HEK293 (cell line): ENCODE results near the gene ASCC2.
A peak's percentile ranks its signal among the peaks of the same experiment; 100 is the strongest.

Source experiments
- CTCF ChIA-PET: fragments of 350-600 bp; formaldehyde crosslinking; extraction: SDS; loops from one replicate; lab custom pipeline; 2021; ENCODE audit warnings: antibody characterized with exemption; lab: Yijun Ruan, JAX
- POLR2A ChIA-PET: fragments of 300-600 bp; formaldehyde crosslinking; extraction: SDS; loops from one replicate; lab custom pipeline; 2020; ENCODE audit warnings: antibody characterized with exemption, inconsistent platforms; lab: Yijun Ruan, JAX
- H3K27ac ChIP-seq: fragments of 200-500 bp; sonication (Bioruptor generic); 2 replicates; pipeline ENCODE4 v1.5.1; 2014; ENCODE audit warnings: low read depth, low read length, control low read depth, inconsistent platforms; ENCODE audit errors: extremely low read depth
- H3K36me3 ChIP-seq, 2 experiments: fragments of 200-500 bp in 1 of 2; sonication (Bioruptor generic) in 1 of 2; 1 replicate in 1 of 2; 2 replicates in 1 of 2; pipeline ENCODE4 v1.5.1; 2014 to 2017; ENCODE audit warnings: inconsistent platforms in 2 of 2, low read length in 2 of 2; ENCODE audit not compliant: control insufficient read depth in 2 of 2, insufficient read depth in 1 of 2
- H3K4me1 ChIP-seq: fragments of 200-500 bp; sonication (Bioruptor generic); 2 replicates; pipeline ENCODE4 v1.5.1; 2014; ENCODE audit warnings: mild to moderate bottlenecking, low read length, inconsistent platforms; ENCODE audit not compliant: control insufficient read depth, insufficient read depth
- H3K4me3 ChIP-seq: 2 replicates; pipeline ENCODE4 v1.5.1; 2011; ENCODE audit warnings: low read depth, mild to moderate bottlenecking, control low read depth, low read length, moderate library complexity
- H3K9me3 ChIP-seq: fragments of 200-500 bp; sonication (Bioruptor generic); 2 replicates; pipeline ENCODE4 v1.5.1; 2014; ENCODE audit warnings: low read depth, low read length, inconsistent platforms; ENCODE audit not compliant: control insufficient read depth, insufficient read depth
- BCL11B ChIP-seq: fragments of 450-650 bp; formaldehyde crosslinking; IDR thresholded peaks from 2 replicates; pipeline ENCODE4 v1.5.1; 2016; ENCODE audit warnings: low read depth, missing biosample characterization, missing genetic modification characterization
- EGR2 ChIP-seq: fragments of 450-650 bp; formaldehyde crosslinking; IDR thresholded peaks from 2 replicates; pipeline ENCODE4 v1.5.1; 2016; ENCODE audit warnings: low read depth, missing biosample characterization, missing genetic modification characterization
- GFI1B ChIP-seq: fragments of 450-650 bp; formaldehyde crosslinking; IDR thresholded peaks from 2 replicates; pipeline ENCODE4 v1.5.1; 2016; ENCODE audit warnings: missing biosample characterization, missing genetic modification characterization
- GLIS2 ChIP-seq: fragments of 450-650 bp; formaldehyde crosslinking; IDR thresholded peaks from 2 replicates; pipeline ENCODE4 v1.5.1; 2016; ENCODE audit warnings: missing biosample characterization, missing genetic modification characterization
- OSR2 ChIP-seq: fragments of 450-650 bp; formaldehyde crosslinking; IDR thresholded peaks from 2 replicates; pipeline ENCODE4 v1.5.1; 2016; ENCODE audit warnings: missing biosample characterization, missing genetic modification characterization
- SETDB1 ChIP-seq: IDR thresholded peaks from one replicate; pipeline ENCODE4 v1.6.1; 2017; ENCODE audit warnings: mild to moderate bottlenecking, low read length, moderate library complexity, mixed read lengths; ENCODE audit not compliant: insufficient read length
- ZBTB44 ChIP-seq: fragments of 450-650 bp; IDR thresholded peaks from 2 replicates; pipeline ENCODE4 v1.5.1; 2018; ENCODE audit warnings: missing biosample characterization, mild to moderate bottlenecking, missing genetic modification characterization
- ZBTB8A ChIP-seq: fragments of 450-650 bp; formaldehyde crosslinking; IDR thresholded peaks from 2 replicates; pipeline ENCODE4 v1.5.1; 2016; ENCODE audit warnings: missing biosample characterization, missing genetic modification characterization
- ZNF274 ChIP-seq, 2 experiments: fragments of 200-500 bp in 1 of 2; fragments of 450-650 bp in 1 of 2; sonication (Bioruptor generic) in 1 of 2; formaldehyde crosslinking in 1 of 2; IDR thresholded peaks; 2 replicates each; pipeline versions ENCODE4 v1.5.1 to v1.6.1; 2014 to 2016; ENCODE audit warnings: borderline replicate concordance in 1 of 2, inconsistent platforms in 1 of 2, low read length in 1 of 2, missing biosample characterization in 1 of 2, missing genetic modification characterization in 1 of 2
- ZNF324 ChIP-seq: fragments of 450-650 bp; formaldehyde crosslinking; IDR thresholded peaks from 2 replicates; pipeline ENCODE4 v1.5.1; 2016; ENCODE audit warnings: missing biosample characterization, missing genetic modification characterization
- ZNF416 ChIP-seq: fragments of 450-650 bp; formaldehyde crosslinking; IDR thresholded peaks from 2 replicates; pipeline ENCODE4 v1.5.1; 2016; ENCODE audit warnings: missing biosample characterization, missing genetic modification characterization
- ZNF449 ChIP-seq: fragments of 450-650 bp; formaldehyde crosslinking; IDR thresholded peaks from 2 replicates; pipeline ENCODE4 v1.5.1; 2017; ENCODE audit warnings: missing biosample characterization, mild to moderate bottlenecking, missing genetic modification characterization, moderate library complexity
- ZNF548 ChIP-seq: fragments of 450-650 bp; formaldehyde crosslinking; IDR thresholded peaks from 2 replicates; pipeline ENCODE4 v1.5.1; 2016; ENCODE audit warnings: missing biosample characterization, missing genetic modification characterization
- ZNF626 ChIP-seq: fragments of 450-650 bp; sonication (Bioruptor Pico); formaldehyde crosslinking; IDR thresholded peaks from 2 replicates; pipeline ENCODE4 v1.5.1; 2018; ENCODE audit warnings: missing biosample characterization, missing genetic modification characterization, inconsistent platforms
- ZNF645 ChIP-seq: fragments of 450-650 bp; formaldehyde crosslinking; IDR thresholded peaks from 2 replicates; pipeline ENCODE4; 2016; ENCODE audit warnings: missing biosample characterization, missing genetic modification characterization
- ZNF768 ChIP-seq: fragments of 450-650 bp; formaldehyde crosslinking; IDR thresholded peaks from 2 replicates; pipeline ENCODE4 v1.5.1; 2018; ENCODE audit warnings: missing biosample characterization, mild to moderate bottlenecking, missing genetic modification characterization
- ZNF785 ChIP-seq: fragments of 450-650 bp; formaldehyde crosslinking; IDR thresholded peaks from 2 replicates; pipeline ENCODE4 v1.5.1; 2016; ENCODE audit warnings: missing biosample characterization, missing genetic modification characterization
- ZNF791 ChIP-seq: fragments of 450-650 bp; formaldehyde crosslinking; IDR thresholded peaks from 2 replicates; pipeline ENCODE4 v1.5.1; 2016; ENCODE audit warnings: missing biosample characterization, missing genetic modification characterization

ASCC2 gene

GRCh38 chr22:29788339-29789279, 49.5 kb downstream of the ASCC2 start (continued):
- TF ChIP-seq ZNF645 (tag by site-specific recombination) = no peak
- TF ChIP-seq GFI1B (tag by site-specific recombination) = no peak
- no peak for TF ChIP-seq ZBTB8A (tag by site-specific recombination)
- no peak for TF ChIP-seq ZNF449 (tag by site-specific recombination)
- no peak for TF ChIP-seq ZNF768
- TF ChIP-seq ZNF548 (tag by site-specific recombination) = no peak
- no peak for TF ChIP-seq ZBTB44 (tag by site-specific recombination)
- TF ChIP-seq EGR2 (tag by site-specific recombination) = no peak
- TF ChIP-seq, all 188 proteins: peak for 0

- H3K4me3 ChIP-seq = no peak overlapping the region
- no peak overlapping the region for H3K27ac ChIP-seq
- CTCF ChIA-PET = interaction anchor here (0.7 kb wide), 1 partner anchor 77 kb away, joined by 3 read pairs; no protein-coding TSS in a partner anchor
- no peaks in the 10 kb centered on the region for H3K4me1 ChIP-seq
- no peaks in the 10 kb centered on the region for H3K9me3 ChIP-seq
- TF ChIP-seq ZNF548 (tag by site-specific recombination) (no peak), GLIS2 (no peak), ZNF626 (no peak), OSR2 (tag by site-specific recombination) (no peak), ZNF791 (tag by site-specific recombination) (no peak), ZNF449 (tag by site-specific recombination) (peak; percentile 73; the same call in 1 of the 2 replicates), EGR2 (tag by site-specific recombination) (0 out of 2 replicates have a peak, but pooled peaks have one; percentile 8), SETDB1 (no peak), BCL11B (tag by site-specific recombination) (no peak), ZNF274 (IDR thresholded peaks at IDR 0.05; ENCODE audit: low read length) (no peak), ZNF274 (tag by site-specific recombination; IDR thresholded peaks at IDR 0.05; ENCODE audit: borderline replicate concordance) (no peak), ZNF416 (tag by site-specific recombination) (no peak), ZNF785 (tag by site-specific recombination) (no peak), ZNF324 (tag by site-specific recombination) (no peak)
- POLR2A ChIA-PET = no interaction called here
- H3K36me3 ChIP-seq = peaks cover 12 to 57% of the 10 kb centered on the region in 2 experiments
Measured at GRCh38 chr22:29787371-29787980, 50.6 kb downstream of the ASCC2 start.
